Nasal cavity respiratory epithelium epithelial cell of viscerocranial mucosa (primary cell): ENCODE results near the gene RNF2. TPM values are rescaled to one million over a fixed set of nuclear protein-coding genes. Genes with fewer than 3 reads are reported as not detected.

Experiments used
- total RNA-seq: library from RNA; depleted of rRNA; stranded (reverse); fragments of >200 nt; gene quantifications from 2 replicates; pipeline ENCODE4 v1.2.3, GENCODE V29; 2014

Gene RNF2
- total RNA-seq: 18.5 and 57.2 TPM in 2 replicates

DNA sequence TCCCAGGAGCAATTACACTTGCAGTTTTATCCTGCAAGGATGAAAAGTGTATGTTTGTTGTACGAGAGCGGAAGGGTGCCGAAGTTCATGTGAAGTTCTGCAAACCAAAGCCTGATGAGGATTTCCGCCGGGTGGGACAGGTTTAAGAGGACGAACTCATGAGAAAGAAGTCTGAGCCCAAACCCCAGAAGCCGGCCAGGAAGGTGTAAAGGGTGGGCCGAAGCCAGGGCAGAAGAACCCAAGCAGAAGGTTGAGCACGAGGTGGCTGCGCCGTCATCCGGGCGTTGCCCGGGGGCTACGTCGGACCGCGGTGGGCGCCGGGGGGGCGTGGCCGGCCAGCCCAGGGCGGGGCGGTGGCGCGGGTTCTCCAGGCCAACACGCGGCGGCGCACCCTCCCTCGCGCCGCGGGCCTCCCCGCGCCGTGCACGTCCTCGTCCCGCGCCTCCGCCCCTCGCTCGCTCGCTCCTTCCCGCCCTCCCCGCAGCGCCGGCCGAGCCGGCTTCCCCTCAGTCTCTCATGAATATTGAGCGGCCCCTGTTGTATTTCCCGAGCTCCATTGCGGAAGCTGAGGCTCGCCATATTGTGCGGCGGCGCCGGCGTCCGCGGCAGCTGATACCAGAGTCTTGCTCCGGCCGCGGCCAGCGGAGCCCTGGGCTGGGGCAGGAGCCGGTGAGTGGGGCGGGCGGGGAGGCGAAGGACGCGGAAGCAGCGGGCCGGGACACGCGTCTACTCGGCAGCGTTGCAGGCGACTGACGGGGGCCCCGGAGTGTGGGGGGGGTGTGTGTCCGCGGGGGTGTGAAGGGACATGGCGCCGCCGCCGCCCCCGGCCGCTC, at the start of gene RNF2:
RNF2 (plus strand) TSS at position 578 of the 833 bp plus-strand sequence. CDS start 41,996 bp downstream, outside the sequence.

Other genes with a start within 250 kb of the RNF2 start
- gene NIBAN1, start 71.0 kb upstream of the RNF2 start, total RNA-seq: 138 and 177 TPM in 2 replicates
- gene TRMT1L, start 111.4 kb downstream of the RNF2 start, total RNA-seq: 23.2 and 36.0 TPM in 2 replicates
- gene SWT1, start 111.6 kb downstream of the RNF2 start, total RNA-seq: 3.8 and 5.1 TPM in 2 replicates